Measurements from ENCODE around the gene ATP6V1G2. TPM values are rescaled to one million over a fixed set of nuclear protein-coding genes. Genes with fewer than 3 reads are reported as not detected.

Gene ATP6V1G2
- total RNA-seq, 1 experiment from 2014 or later = 0.13 TPM

GRCh38 chr6:31547727-31548543, 1.5 kb upstream of the ATP6V1G2 start:
- H3K27me3 ChIP-seq (replicated peaks) = no peaks in the 10 kb centered on the region
- peaks cover 11% of the 10 kb centered on the region for H3K4me1 ChIP-seq (replicated peaks)
- DNase-seq (ENCODE audit: low read depth in 1 of 2, low spot score in 2 of 2) = no peak
- H3K36me3 ChIP-seq = peaks cover 33% of the 10 kb centered on the region
- H3K27ac ChIP-seq = peak overlapping the region; percentile 59
- no peaks in the 10 kb centered on the region for H3K9me3 ChIP-seq (replicated peaks)
- peak overlapping the region; percentile 36 for H3K4me3 ChIP-seq

- Histone ChIP-seq H3K27ac (peak within 1 kb of the TSS; percentile 59), H3K9me3 (replicated peaks) (no peaks in the 10 kb centered on the region), H3K36me3 (peaks cover 30% of the 10 kb centered on the region), H3K4me3 (peak within 1 kb of the TSS; percentile 36), H3K27me3 (replicated peaks) (no peaks in the 10 kb centered on the region), H3K4me1 (replicated peaks) (peaks cover 16% of the 10 kb centered on the region)
- DNase-seq (ENCODE audit: low read depth in 1 of 2, low spot score in 2 of 2) = peak; percentile 90 to 97
Observed at GRCh38 chr6:31546958-31547726, 734 bp upstream of the ATP6V1G2 start, which contains the start of gene NFKBIL1. Gene NFKBIL1, plus strand, starts transcription at chr6:31547608. Its CDS starts 87 bp downstream, at chr6:31547695.

GRCh38 chr6:31545291-31545690, 1.1 kb downstream of the ATP6V1G2 start:
- peaks cover 29% of the 10 kb centered on the region for H3K36me3 ChIP-seq
- no peak overlapping the region for H3K27ac ChIP-seq
- H3K4me3 ChIP-seq = no peak overlapping the region
- no peaks in the 10 kb centered on the region for H3K9me3 ChIP-seq (replicated peaks)
- no peak for DNase-seq (ENCODE audit: low read depth in 1 of 2, low spot score in 2 of 2)
- H3K4me1 ChIP-seq (replicated peaks) = peaks cover 17% of the 10 kb centered on the region
- no peaks in the 10 kb centered on the region for H3K27me3 ChIP-seq (replicated peaks)

GRCh38 chr6:31544676-31545075, 1.7 kb downstream of the ATP6V1G2 start:
- H3K9me3 ChIP-seq (replicated peaks) = no peaks in the 10 kb centered on the region
- no peaks in the 10 kb centered on the region for H3K27me3 ChIP-seq (replicated peaks)
- H3K27ac ChIP-seq = no peak overlapping the region
- peaks cover 24% of the 10 kb centered on the region for H3K4me1 ChIP-seq (replicated peaks)
- H3K36me3 ChIP-seq = peaks cover 34% of the 10 kb centered on the region
- DNase-seq (ENCODE audit: low read depth in 1 of 2, low spot score in 2 of 2) = no peak
- H3K4me3 ChIP-seq = no peak overlapping the region

DNA sequence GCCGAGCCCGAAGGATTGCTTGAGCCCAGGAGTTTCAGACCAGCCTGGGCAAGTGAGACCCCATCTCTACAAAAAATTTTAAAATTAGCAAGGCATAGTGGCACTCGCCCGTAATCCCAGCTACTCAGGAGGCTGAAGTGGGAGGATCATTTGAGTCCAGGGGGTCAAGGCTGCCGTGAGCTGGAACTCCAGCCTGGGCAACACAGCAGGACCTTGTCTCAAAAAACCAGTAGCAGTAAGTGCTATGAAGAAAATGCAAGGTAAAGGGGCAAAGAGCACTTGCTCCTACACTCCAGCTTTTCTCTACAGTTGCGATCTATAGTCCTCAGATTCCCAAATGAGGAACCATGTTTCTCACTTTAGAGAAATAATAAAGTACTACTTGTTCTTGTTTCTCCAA, 2.8 kb downstream of the ATP6V1G2 start:
- H3K36me3 ChIP-seq = peaks cover 34% of the 10 kb centered on the region
- no peak overlapping the region for H3K4me3 ChIP-seq
- H3K9me3 ChIP-seq (replicated peaks) = no peaks in the 10 kb centered on the region
- peaks cover 32% of the 10 kb centered on the region for H3K4me1 ChIP-seq (replicated peaks)
- no peak overlapping the region for H3K27ac ChIP-seq
- no peaks in the 10 kb centered on the region for H3K27me3 ChIP-seq (replicated peaks)
- no peak for DNase-seq (ENCODE audit: low read depth in 1 of 2, low spot score in 2 of 2)

- no peaks in the 10 kb centered on the region for H3K27me3 ChIP-seq (replicated peaks)
- peaks cover 23% of the 10 kb centered on the region for H3K4me1 ChIP-seq (replicated peaks)
- H3K36me3 ChIP-seq = peaks cover 46% of the 10 kb centered on the region
- H3K9me3 ChIP-seq (replicated peaks) = no peaks in the 10 kb centered on the region
- DNase-seq (ENCODE audit: low read depth in 1 of 2, low spot score in 2 of 2) = peak; percentile 97 to 98
- peak within 1 kb of the TSS; percentile 60 for H3K4me3 ChIP-seq
- H3K27ac ChIP-seq = peak within 1 kb of the TSS; percentile 93
Observed at GRCh38 chr6:31541658-31542521, 4.5 kb downstream of the ATP6V1G2 start, which contains the start of gene DDX39B. Gene DDX39B, minus strand, starts transcription at chr6:31542003. Its CDS starts 1,471 bp downstream, at chr6:31540532.

DNA sequence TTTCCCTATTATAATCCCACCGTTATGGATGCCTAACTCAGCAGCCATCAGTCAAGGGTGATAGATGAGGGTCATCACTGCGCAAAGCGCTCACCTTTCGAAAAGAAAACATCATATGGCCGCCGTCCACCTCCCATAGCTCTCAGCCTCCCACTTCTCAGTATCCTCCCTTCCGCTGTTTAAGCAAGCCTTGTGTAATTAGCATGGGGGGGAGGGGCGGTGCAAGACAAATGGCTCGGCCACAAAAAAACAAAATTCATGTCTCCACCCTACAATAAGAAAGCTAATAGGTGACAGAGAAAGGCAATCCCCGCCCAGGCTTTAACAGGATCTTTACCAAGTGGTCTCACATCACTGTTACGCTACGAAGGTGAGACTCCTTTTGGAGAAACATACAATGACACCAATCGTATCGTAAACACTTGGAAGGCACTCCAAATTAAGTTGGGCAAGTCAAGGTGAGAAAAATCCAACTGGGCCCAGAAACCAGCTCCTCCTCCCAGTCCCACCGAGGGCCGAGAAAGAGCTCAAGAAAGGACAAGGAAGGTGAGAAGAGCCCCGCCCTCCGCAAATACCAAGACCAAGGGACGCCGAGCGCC, 5.2 kb downstream of the ATP6V1G2 start:
- Histone ChIP-seq H3K27me3 (replicated peaks) (no peaks in the 10 kb centered on the region), H3K4me3 (peak overlapping the region; percentile 60), H3K27ac (peak overlapping the region; percentile 93), H3K4me1 (replicated peaks) (peaks cover 23% of the 10 kb centered on the region), H3K36me3 (peaks cover 53% of the 10 kb centered on the region), H3K9me3 (replicated peaks) (no peaks in the 10 kb centered on the region)
- no peak for DNase-seq (ENCODE audit: low read depth in 1 of 2, low spot score in 2 of 2)

DNA sequence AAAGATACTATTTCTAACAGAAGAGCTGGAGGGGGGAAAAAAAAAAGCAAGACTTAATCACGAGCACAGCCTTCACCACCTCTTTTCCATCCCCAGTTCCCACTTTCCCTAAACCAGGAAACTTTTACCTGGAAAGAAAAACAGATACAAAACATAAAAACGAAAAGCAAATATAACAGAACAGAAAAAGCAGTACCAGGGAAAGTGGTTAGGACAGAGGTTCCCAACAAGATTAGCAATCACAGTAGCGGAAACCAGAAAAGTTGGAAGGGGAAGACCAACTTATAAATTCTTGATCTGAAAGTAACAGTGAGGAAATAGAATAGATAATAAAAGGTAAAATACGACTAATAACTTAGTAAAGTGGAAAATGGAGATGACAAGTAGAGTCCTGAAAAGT, 5.8 kb downstream of the ATP6V1G2 start:
- peak overlapping the region; percentile 60 for H3K4me3 ChIP-seq
- no peaks in the 10 kb centered on the region for H3K9me3 ChIP-seq (replicated peaks)
- DNase-seq (ENCODE audit: low read depth in 1 of 2, low spot score in 2 of 2) = peak in 1 of 2 experiments; percentile 21
- peak overlapping the region; percentile 93 for H3K27ac ChIP-seq
- H3K4me1 ChIP-seq (replicated peaks) = peaks cover 23% of the 10 kb centered on the region
- peaks cover 58% of the 10 kb centered on the region for H3K36me3 ChIP-seq
- H3K27me3 ChIP-seq (replicated peaks) = no peaks in the 10 kb centered on the region

GRCh38 chr6:31538805-31539400, 7.5 kb downstream of the ATP6V1G2 start:
- H3K27ac ChIP-seq = no peak overlapping the region
- no peak overlapping the region for H3K4me3 ChIP-seq
- no peaks in the 10 kb centered on the region for H3K9me3 ChIP-seq (replicated peaks)
- H3K36me3 ChIP-seq = peaks cover 76% of the 10 kb centered on the region
- H3K4me1 ChIP-seq (replicated peaks) = peaks cover 23% of the 10 kb centered on the region
- H3K27me3 ChIP-seq (replicated peaks) = no peaks in the 10 kb centered on the region
- no peak for DNase-seq (ENCODE audit: low read depth in 1 of 2, low spot score in 2 of 2)

- no peak overlapping the region for H3K4me3 ChIP-seq
- H3K9me3 ChIP-seq (replicated peaks) = no peaks in the 10 kb centered on the region
- H3K4me1 ChIP-seq (replicated peaks) = peaks cover 16% of the 10 kb centered on the region
- no peaks in the 10 kb centered on the region for H3K27me3 ChIP-seq (replicated peaks)
- no peak overlapping the region for H3K27ac ChIP-seq
- H3K36me3 ChIP-seq = peaks cover 99% of the 10 kb centered on the region
- DNase-seq (ENCODE audit: low read depth in 1 of 2, low spot score in 2 of 2) = no peak
Observed at GRCh38 chr6:31535538-31536324, 10.7 kb downstream of the ATP6V1G2 start.

- Histone ChIP-seq H3K27me3 (replicated peaks) (no peaks in the 10 kb centered on the region), H3K27ac (no peak overlapping the region), H3K4me3 (no peak overlapping the region), H3K4me1 (replicated peaks) (peaks cover 11% of the 10 kb centered on the region), H3K36me3 (peaks cover 97% of the 10 kb centered on the region), H3K9me3 (replicated peaks) (no peaks in the 10 kb centered on the region)
- DNase-seq (ENCODE audit: low read depth in 1 of 2, low spot score in 2 of 2) = no peak
Observed at GRCh38 chr6:31534521-31535040, 11.8 kb downstream of the ATP6V1G2 start.

DNA sequence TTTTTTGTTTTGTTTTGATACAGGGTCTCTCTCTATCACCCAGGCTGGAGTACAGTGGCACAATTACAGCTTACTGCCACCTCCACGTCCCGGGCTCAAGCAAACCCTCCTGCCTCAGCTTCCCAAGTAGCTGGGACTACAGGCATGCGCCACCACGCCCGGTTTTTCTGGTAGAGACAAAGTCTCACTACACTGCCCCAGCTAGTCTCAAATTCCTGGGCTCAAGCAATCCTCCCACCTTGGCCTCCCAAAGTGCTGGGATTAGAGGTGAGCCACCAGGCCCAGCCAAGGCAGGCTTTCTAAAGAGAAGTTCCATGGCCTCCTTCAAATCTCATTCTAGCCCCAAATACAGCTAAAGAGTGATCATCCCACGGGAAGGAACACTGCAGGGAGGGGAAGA, 12.4 kb downstream of the ATP6V1G2 start:
- Histone ChIP-seq H3K27ac (no peak overlapping the region), H3K4me3 (no peak overlapping the region), H3K4me1 (replicated peaks) (peaks cover 8% of the 10 kb centered on the region), H3K27me3 (replicated peaks) (no peaks in the 10 kb centered on the region), H3K36me3 (peaks cover 95% of the 10 kb centered on the region), H3K9me3 (replicated peaks) (no peaks in the 10 kb centered on the region)
- no peak for DNase-seq (ENCODE audit: low read depth in 1 of 2, low spot score in 2 of 2)

Data from SJSA1 (cell line).